ENCODE measurements around the gene FGF12.

- no peak for TF ChIP-seq CTCF (conservative IDR thresholded peaks at IDR 0.05; ENCODE audit: low read length)
- no peak for TF ChIP-seq EZH2phosphoT487 (IDR thresholded peaks at IDR 0.05; ENCODE audit: borderline replicate concordance, low read depth, low read length)
Observed at GRCh38 chr3:192505731-192506130, 221.6 kb downstream of the FGF12 start.

Measured in OCI-LY7 (cell line).